ENCODE results near the gene AP2A1. TPM values are rescaled to one million over a fixed set of nuclear protein-coding genes. Genes with fewer than 3 reads are reported as not detected.

Gene AP2A1
- total RNA-seq, 4 donors from 2014 or later = 48.4 to 77.6 (median 66.9) TPM

DNA sequence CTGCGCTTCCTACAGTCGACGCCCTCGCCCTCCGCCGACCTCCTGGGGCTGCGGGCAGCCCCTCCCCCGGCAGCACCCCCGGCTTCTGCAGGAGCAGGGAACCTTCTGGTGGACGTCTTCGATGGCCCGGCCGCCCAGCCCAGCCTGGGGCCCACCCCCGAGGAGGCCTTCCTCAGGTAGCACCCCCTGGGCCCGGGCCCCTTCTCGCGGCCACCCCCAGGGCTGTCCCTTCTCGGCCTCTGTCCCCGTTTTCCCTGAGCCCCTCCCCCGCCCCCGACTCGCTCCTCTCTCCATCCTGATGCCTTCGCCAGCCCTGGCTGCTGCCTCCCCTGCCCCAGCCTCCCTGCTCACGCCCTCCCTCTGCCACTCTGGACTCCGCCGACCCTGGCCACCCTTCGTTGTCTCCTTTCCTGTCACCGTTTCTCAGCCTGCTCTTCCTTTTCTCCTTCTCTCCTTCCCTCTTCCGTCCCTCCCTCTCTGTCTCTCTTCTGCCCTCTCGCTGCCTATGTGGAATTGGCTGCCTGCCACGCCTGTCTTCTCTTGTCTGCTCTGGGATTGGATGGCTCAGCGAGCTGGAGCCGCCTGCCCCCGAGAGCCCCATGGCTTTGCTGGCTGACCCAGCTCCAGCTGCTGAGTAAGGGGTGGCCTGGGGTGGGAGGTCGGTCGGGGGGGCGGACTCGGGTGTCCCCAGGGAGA is 35.3 kb downstream of the AP2A1 start:
- Histone ChIP-seq H3K27me3 (no peaks in the 10 kb centered on the region), H3K27ac (peak overlapping the region in 2 of 3 donors; percentile 17 to 35), H3K4me3 (replicated peaks in 1 of 3) (peak overlapping the region in 1 of 3 donors; percentile 26), H3K36me3 (peaks cover 37 to 57% of the 10 kb centered on the region in 2 donors), H3K9me3 (no peaks in the 10 kb centered on the region), H3K4me1 (peaks cover 0 to 13% of the 10 kb centered on the region in 2 donors)
- DNase-seq = peak; percentile 93 to 94
- TF ChIP-seq POLR2A (IDR thresholded peaks at IDR 0.05) = no peak
- TF ChIP-seq, protein P1, sequence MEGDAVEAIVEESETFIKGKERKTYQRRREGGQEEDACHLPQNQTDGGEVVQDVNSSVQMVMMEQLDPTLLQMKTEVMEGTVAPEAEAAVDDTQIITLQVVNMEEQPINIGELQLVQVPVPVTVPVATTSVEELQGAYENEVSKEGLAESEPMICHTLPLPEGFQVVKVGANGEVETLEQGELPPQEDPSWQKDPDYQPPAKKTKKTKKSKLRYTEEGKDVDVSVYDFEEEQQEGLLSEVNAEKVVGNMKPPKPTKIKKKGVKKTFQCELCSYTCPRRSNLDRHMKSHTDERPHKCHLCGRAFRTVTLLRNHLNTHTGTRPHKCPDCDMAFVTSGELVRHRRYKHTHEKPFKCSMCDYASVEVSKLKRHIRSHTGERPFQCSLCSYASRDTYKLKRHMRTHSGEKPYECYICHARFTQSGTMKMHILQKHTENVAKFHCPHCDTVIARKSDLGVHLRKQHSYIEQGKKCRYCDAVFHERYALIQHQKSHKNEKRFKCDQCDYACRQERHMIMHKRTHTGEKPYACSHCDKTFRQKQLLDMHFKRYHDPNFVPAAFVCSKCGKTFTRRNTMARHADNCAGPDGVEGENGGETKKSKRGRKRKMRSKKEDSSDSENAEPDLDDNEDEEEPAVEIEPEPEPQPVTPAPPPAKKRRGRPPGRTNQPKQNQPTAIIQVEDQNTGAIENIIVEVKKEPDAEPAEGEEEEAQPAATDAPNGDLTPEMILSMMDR (IDR thresholded peaks at IDR 0.05) = peak in 3 of 6 experiments; percentile 17 to 26 (median 24)
- intact Hi-C loops (cut with DNase I) = loop anchor here (5.0 kb wide), 1 partner anchor 40 kb away; the partner anchor contains the start of gene TSKS
- 46 to 53% methylated on average over 25 to 36 of the region's 38 CpGs for WGBS, 2 donors

DNA sequence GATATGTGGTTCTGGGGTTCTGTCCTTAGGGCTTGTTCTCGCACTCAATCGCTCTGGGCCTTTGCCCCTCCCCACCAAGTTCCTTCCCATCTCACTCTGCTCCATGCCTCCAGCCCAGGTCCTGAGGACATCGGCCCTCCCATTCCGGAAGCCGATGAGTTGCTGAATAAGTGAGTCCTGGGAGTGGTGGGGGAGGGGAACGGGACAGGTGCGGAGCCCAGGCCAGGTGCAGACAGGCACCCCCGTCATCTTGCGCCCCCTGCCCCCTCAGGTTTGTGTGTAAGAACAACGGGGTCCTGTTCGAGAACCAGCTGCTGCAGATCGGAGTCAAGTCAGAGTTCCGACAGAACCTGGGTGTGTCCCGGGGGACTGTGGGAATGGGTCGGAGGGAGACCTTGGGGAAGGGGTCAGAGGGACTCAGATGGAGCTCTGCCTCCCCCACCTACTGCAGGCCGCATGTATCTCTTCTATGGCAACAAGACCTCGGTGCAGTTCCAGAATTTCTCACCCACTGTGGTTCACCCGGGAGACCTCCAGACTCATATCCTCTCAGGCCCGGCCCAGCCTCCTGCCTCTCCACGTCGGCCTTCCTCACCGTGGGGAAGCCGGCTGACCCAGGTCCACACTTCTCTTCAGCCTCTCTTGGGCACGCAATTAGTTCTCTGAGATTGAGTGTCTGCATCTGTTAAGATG is 36.2 kb downstream of the AP2A1 start:
- Histone ChIP-seq H3K4me1 (peaks cover 0 to 13% of the 10 kb centered on the region in 2 donors), H3K27me3 (no peaks in the 10 kb centered on the region), H3K27ac (peak overlapping the region in 2 of 3 donors; percentile 5 to 17), H3K4me3 (replicated peaks in 1 of 3) (no peak overlapping the region), H3K36me3 (peaks cover 32 to 56% of the 10 kb centered on the region in 2 donors), H3K9me3 (no peaks in the 10 kb centered on the region)
- no peak for TF ChIP-seq POLR2A (IDR thresholded peaks at IDR 0.05)
- TF ChIP-seq, protein P1 (IDR thresholded peaks at IDR 0.05) = no peak
- WGBS, 2 donors = 82 to 87% methylated on average over 24 of the region's 24 CpGs
- DNase-seq = no peak
- intact Hi-C loops (cut with DNase I) = loop anchor here (5.0 kb wide), 1 partner anchor 41 kb away; the partner anchor contains the start of gene TSKS

DNA sequence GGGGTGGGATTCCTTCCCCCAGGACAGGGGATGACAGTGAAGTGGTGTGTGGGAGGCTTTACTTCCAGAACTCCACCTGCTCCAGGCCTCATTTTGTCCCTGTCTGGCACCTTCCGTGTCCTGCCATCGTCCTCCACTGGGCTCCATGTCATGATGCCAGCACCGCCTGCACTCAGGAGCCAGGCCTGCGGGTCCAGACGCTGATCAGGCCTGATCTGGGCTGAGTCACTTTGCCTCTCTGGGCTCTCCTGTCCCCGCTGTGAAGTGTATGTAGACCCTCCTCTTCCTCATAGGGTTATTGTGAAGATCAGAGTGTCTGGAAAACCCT is 36.7 kb downstream of the AP2A1 start:
- TF ChIP-seq, protein P1 (IDR thresholded peaks at IDR 0.05) = no peak
- no peaks in the 10 kb centered on the region for H3K9me3 ChIP-seq
- no peak for DNase-seq
- intact Hi-C loops (cut with DNase I) = loop anchor here (5.0 kb wide), 1 partner anchor 41 kb away; the partner anchor contains the start of gene TSKS
- no peaks in the 10 kb centered on the region for H3K27me3 ChIP-seq
- peaks cover 0 to 16% of the 10 kb centered on the region in 2 donors for H3K4me1 ChIP-seq
- peaks cover 28 to 51% of the 10 kb centered on the region in 2 donors for H3K36me3 ChIP-seq
- 100% methylated on average over 2 to 6 of the region's 6 CpGs for WGBS, 2 donors
- H3K4me3 ChIP-seq (replicated peaks in 1 of 3) = no peak overlapping the region
- no peak overlapping the region for H3K27ac ChIP-seq

DNA sequence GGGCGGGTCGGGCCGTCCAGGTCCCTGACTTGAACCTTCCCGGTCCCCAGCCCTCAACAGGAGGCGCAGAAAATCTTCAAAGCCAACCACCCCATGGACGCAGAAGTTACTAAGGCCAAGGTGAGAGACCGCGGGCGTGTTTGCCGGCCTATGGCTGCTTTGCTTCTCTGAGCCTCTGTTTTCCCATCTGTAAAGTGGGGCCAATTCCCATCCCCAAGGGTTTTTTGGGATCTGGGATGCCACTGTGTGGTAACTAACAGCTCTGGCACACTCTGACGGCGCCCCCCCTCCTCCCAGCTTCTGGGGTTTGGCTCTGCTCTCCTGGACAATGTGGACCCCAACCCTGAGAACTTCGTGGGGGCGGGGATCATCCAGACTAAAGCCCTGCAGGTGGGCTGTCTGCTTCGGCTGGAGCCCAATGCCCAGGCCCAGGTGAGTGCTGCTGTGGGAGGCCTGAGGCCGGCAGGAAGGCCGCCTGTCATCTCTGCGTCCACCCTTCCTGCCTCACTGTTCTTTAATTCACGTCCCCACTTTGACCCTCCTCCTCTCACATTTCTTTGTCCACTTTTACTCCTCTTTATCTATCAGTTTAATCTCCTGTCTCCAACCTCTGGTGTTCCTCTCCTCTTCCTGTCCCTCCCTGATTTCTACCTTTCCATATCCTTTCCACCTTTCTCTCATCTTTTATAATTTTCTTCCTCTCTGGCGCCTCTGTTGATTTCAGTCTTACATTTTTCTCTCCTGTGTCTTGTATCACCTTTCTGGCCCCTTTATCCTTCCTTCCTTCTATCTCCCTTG is 39.2 kb downstream of the AP2A1 start:
- H3K36me3 ChIP-seq = peaks cover 9 to 28% of the 10 kb centered on the region in 2 donors
- peaks cover 6 to 29% of the 10 kb centered on the region in 2 donors for H3K4me1 ChIP-seq
- intact Hi-C loops (cut with DNase I) = loop anchor here (5.0 kb wide), 1 partner anchor 51 kb away; no protein-coding TSS in a partner anchor
- H3K4me3 ChIP-seq (replicated peaks in 1 of 3) = no peak overlapping the region
- TF ChIP-seq, protein P1 (IDR thresholded peaks at IDR 0.05) = no peak
- TF ChIP-seq POLR2A (IDR thresholded peaks at IDR 0.05) = no peak
- 89 to 94% methylated on average over 16 to 19 of the region's 20 CpGs for WGBS, 2 donors
- no peaks in the 10 kb centered on the region for H3K9me3 ChIP-seq
- no peak for DNase-seq
- no peak overlapping the region for H3K27ac ChIP-seq
- no peaks in the 10 kb centered on the region for H3K27me3 ChIP-seq

Measured in thyroid gland (tissue), 4 donors.